Measurements from ENCODE around the gene MYH7B.

MYH7B gene

GRCh38 chr20:34994509-34995131 lies 39.0 kb downstream of the MYH7B start:
- no peak for DNase-seq

GRCh38 chr20:34995192-34995591 lies 39.5 kb downstream of the MYH7B start:
- DNase-seq: no peak

- DNase-seq: no peak
These were observed 40.0 kb downstream of the MYH7B start for GRCh38 chr20:34995696-34996095.

- no peak for DNase-seq
These were observed 40.8 kb downstream of the MYH7B start for GRCh38 chr20:34996243-34997028.

GRCh38 chr20:34997131-34997561 lies 41.5 kb downstream of the MYH7B start:
- no peak for DNase-seq

- no peak for DNase-seq
These were observed 42.1 kb downstream of the MYH7B start for GRCh38 chr20:34997774-34998173.

GRCh38 chr20:34998331-34998950 lies 42.8 kb downstream of the MYH7B start:
- DNase-seq: no peak

- no peak for DNase-seq
These were observed 43.4 kb downstream of the MYH7B start for GRCh38 chr20:34999021-34999451.

GRCh38 chr20:34999782-35000181 lies 44.1 kb downstream of the MYH7B start:
- no peak for DNase-seq

- DNase-seq: no peak
These were observed 44.7 kb downstream of the MYH7B start for GRCh38 chr20:35000311-35000921.

GRCh38 chr20:35000922-35001595 lies 45.4 kb downstream of the MYH7B start:
- DNase-seq: no peak

- DNase-seq: no peak
These were observed 46.1 kb downstream of the MYH7B start for GRCh38 chr20:35001596-35002362.

- DNase-seq: no peak
These were observed 47.0 kb downstream of the MYH7B start for GRCh38 chr20:35002426-35003210.

- DNase-seq: no peak
These were observed 47.8 kb downstream of the MYH7B start for GRCh38 chr20:35003211-35004031.

GRCh38 chr20:35004051-35004725 lies 48.5 kb downstream of the MYH7B start:
- DNase-seq: no peak

- DNase-seq: no peak
These were observed 49.2 kb downstream of the MYH7B start for GRCh38 chr20:35004749-35005462.
